ENCODE data around the gene PRSS22. TPM values are rescaled to one million over a fixed set of nuclear protein-coding genes. Genes with fewer than 3 reads are reported as not detected.

Gene PRSS22
- total and polyA plus RNA-seq, 3 donors from 2014 or later, result 0.38 TPM; not detected in 2

DNA sequence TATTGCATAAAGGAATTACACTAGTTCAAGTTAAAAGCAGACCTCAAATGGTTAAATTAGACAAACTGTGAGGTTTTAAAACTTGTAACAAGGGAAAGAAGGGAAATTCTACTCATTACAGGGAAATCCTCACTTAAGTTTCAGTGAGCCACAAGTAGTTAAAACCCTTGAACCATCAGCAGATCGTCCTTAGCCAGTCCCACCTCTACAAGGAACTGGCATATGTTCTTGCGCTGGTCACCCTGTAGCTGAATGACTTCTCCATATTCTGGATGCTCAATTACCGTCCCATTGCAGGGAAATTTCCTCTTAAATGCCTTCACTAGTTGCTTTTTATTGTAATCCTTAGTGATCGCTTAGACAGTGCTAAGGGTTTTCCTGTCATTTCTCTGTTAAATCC is 35.5 kb downstream of the PRSS22 start:
- no peak overlapping the region for H3K4me3 ChIP-seq
- no peaks in the 10 kb centered on the region for H3K36me3 ChIP-seq (ENCODE audit: low read depth, missing control alignments)
- H3K27ac ChIP-seq, result no peak overlapping the region
- no peak for TF ChIP-seq POLR2A (IDR thresholded peaks at IDR 0.05)
- TF ChIP-seq, protein P1, sequence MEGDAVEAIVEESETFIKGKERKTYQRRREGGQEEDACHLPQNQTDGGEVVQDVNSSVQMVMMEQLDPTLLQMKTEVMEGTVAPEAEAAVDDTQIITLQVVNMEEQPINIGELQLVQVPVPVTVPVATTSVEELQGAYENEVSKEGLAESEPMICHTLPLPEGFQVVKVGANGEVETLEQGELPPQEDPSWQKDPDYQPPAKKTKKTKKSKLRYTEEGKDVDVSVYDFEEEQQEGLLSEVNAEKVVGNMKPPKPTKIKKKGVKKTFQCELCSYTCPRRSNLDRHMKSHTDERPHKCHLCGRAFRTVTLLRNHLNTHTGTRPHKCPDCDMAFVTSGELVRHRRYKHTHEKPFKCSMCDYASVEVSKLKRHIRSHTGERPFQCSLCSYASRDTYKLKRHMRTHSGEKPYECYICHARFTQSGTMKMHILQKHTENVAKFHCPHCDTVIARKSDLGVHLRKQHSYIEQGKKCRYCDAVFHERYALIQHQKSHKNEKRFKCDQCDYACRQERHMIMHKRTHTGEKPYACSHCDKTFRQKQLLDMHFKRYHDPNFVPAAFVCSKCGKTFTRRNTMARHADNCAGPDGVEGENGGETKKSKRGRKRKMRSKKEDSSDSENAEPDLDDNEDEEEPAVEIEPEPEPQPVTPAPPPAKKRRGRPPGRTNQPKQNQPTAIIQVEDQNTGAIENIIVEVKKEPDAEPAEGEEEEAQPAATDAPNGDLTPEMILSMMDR (IDR thresholded peaks at IDR 0.05), result no peak
- H3K4me1 ChIP-seq, result no peaks in the 10 kb centered on the region
- no peak for DNase-seq
- H3K27me3 ChIP-seq, result no peaks in the 10 kb centered on the region
- no peaks in the 10 kb centered on the region for H3K9me3 ChIP-seq
- intact Hi-C loops (cut with DNase I; ENCODE audit: low total_unique reads), result no loop called here
- 60 to 73% methylated on average over 4 of the region's 4 CpGs for WGBS, 2 donors

DNA sequence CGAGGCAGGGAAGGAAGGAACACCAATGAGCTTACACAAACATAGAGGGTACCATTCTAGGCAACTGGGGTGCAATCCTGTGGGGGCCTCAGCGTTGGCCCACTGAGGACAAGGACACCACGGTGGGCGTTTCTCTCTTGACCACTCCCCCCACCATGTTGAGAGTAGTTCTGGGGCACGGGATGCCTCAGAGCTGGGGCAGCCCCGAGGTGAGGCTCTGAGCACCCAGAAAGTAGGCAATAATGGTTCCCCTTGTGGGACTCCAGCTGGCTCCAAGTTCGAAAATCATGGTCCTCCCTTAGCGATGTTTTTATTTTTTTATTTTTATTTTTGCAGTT is 35.8 kb downstream of the PRSS22 start:
- no peaks in the 10 kb centered on the region for H3K4me1 ChIP-seq
- H3K36me3 ChIP-seq (ENCODE audit: low read depth, missing control alignments), result no peaks in the 10 kb centered on the region
- intact Hi-C loops (cut with DNase I; ENCODE audit: low total_unique reads), result no loop called here
- WGBS, 2 donors, result 79 to 80% methylated on average over 8 of the region's 8 CpGs
- no peak overlapping the region for H3K4me3 ChIP-seq
- H3K27me3 ChIP-seq, result no peaks in the 10 kb centered on the region
- DNase-seq, result no peak
- TF ChIP-seq, protein P1 (IDR thresholded peaks at IDR 0.05), result no peak
- no peak for TF ChIP-seq POLR2A (IDR thresholded peaks at IDR 0.05)
- no peak overlapping the region for H3K27ac ChIP-seq
- no peaks in the 10 kb centered on the region for H3K9me3 ChIP-seq

DNA sequence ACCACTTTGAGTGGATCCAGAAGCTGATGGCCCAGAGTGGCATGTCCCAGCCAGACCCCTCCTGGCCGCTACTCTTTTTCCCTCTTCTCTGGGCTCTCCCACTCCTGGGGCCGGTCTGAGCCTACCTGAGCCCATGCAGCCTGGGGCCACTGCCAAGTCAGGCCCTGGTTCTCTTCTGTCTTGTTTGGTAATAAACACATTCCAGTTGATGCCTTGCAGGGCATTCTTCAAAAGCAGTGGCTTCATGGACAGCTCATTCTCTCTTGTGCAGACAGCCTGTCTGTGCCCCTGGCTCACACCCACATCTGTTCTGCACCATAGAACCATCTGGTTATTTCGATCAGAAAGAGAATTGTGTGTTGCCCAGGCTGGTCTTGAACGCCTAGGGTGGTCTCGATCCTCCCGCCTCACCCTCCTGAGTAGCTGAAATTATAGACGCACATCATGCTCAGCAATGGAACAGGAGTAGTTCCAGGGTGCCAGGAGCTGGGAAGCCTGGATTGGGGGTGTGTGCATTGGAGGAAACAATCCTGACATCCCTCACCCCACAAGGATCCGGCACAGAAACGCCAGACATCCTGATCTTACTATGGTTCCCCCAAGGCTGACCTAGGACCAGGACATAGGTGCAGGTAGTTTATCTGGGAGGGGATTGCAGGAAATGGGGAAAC is 36.3 kb downstream of the PRSS22 start:
- Histone ChIP-seq H3K27me3 (no peaks in the 10 kb centered on the region), H3K4me3 (no peak overlapping the region), H3K4me1 (no peaks in the 10 kb centered on the region), H3K9me3 (no peaks in the 10 kb centered on the region), H3K27ac (no peak overlapping the region), H3K36me3 (ENCODE audit: low read depth, missing control alignments) (no peaks in the 10 kb centered on the region)
- intact Hi-C loops (cut with DNase I; ENCODE audit: low total_unique reads), result no loop called here
- no peak for TF ChIP-seq POLR2A (IDR thresholded peaks at IDR 0.05)
- TF ChIP-seq, protein P1 (IDR thresholded peaks at IDR 0.05), result no peak
- WGBS, 2 donors, result 79 to 82% methylated on average over 9 of the region's 9 CpGs
- no peak for DNase-seq

DNA sequence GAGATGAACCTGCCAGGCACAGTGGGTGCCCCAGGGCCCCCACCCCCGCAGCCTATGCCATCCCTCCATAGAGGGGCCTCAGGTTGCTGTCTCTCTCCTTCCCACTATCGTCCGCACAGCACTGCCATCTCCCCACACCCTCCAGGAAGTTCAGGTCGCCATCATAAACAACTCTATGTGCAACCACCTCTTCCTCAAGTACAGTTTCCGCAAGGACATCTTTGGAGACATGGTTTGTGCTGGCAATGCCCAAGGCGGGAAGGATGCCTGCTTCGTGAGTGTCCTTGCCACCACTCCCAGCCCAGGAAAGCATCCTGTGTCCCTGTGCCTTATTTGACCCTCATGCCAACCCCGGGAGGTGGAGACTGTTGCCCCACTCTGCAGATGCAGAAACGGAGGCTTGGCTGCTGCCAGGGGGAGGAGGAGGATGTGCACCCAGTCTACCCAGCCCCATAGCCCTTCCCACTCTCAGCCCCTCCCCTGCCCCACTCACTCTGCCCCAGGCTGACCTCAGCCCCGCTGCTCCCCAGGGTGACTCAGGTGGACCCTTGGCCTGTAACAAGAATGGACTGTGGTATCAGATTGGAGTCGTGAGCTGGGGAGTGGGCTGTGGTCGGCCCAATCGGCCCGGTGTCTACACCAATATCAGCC is 37.0 kb downstream of the PRSS22 start:
- Histone ChIP-seq H3K36me3 (ENCODE audit: low read depth, missing control alignments) (no peaks in the 10 kb centered on the region), H3K9me3 (no peaks in the 10 kb centered on the region), H3K4me3 (no peak overlapping the region), H3K27ac (no peak overlapping the region), H3K27me3 (no peaks in the 10 kb centered on the region), H3K4me1 (no peaks in the 10 kb centered on the region)
- intact Hi-C loops (cut with DNase I; ENCODE audit: low total_unique reads), result no loop called here
- no peak for DNase-seq
- TF ChIP-seq POLR2A (IDR thresholded peaks at IDR 0.05), result no peak
- TF ChIP-seq, protein P1 (IDR thresholded peaks at IDR 0.05), result no peak
- 75 to 85% methylated on average over 14 of the region's 14 CpGs for WGBS, 2 donors

All from testis (tissue), 3 donors.